GM12892 (cell line): Measurements from ENCODE around the gene BICC1.

ENCODE experiments used
- POLR2A ChIP-seq: IDR thresholded peaks from 2 replicates; pipeline ENCODE4 v1.6.1; 2011; ENCODE audit warnings: low read depth, low read length, control low read depth
- POLR2AphosphoS5 ChIP-seq: IDR thresholded peaks from 2 replicates; pipeline ENCODE4 v1.6.1; 2011; ENCODE audit warnings: low read depth, low read length, control low read depth

DNA sequence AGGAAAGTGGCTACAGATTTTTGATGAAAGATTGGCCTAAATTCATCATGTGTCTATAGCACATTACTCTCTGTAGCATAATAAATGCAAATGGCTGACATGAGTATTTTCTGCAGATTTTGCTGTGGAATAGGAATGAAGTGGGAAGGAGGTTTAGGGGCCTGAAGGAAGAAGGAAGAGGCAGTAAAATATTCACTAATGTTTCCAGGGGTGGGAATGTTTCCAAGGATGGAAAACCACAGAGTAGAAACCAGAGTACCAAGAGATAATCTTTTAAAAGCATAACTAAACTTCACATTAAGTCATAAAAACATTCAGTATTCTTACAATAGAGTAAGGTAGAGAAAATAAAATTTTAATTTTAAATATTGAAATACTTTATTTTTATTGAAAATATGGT is 267.8 kb downstream of the BICC1 start:
- TF ChIP-seq POLR2A (no peak), POLR2AphosphoS5 (no peak)
